ENCODE results near the gene HIP1.
"Not testable (repeated sequence)": the region's sequence is repeated elsewhere in the genome, so short reads cannot be mapped to it uniquely, and the experiment has no call there.

Gene HIP1

DNA sequence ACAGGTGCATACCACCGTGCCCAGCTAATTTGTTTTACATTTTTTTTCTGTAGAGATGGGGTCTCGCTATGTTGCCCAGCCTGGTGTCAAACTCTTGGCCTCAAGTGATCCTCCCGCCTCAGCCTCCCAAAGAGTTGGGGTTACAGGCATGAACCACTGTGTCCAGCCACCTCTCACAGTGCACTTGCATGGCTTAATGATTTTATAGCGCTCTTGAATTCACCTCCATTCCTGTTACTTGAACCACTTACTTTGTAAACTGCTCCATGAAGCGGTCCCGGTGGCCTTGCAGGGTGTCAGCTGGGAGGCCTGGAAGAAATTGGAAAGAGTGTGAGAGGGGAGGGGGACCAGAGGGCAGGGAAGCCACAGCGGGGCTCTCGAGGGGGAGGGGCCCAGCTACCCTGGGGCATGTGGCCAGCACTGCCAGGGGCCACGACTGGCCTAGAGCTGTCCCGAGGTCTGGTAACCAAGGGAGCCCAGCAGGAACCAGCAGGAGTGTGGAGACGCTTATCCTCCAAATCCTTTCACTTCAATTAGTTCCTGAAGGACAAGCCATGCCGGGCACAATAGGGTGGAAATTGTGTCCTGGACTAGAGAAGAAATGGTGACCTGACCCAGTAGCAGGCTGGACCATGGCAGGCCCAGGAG lies 170.7 kb downstream of the HIP1 start:
- DNase-seq = no peak

DNA sequence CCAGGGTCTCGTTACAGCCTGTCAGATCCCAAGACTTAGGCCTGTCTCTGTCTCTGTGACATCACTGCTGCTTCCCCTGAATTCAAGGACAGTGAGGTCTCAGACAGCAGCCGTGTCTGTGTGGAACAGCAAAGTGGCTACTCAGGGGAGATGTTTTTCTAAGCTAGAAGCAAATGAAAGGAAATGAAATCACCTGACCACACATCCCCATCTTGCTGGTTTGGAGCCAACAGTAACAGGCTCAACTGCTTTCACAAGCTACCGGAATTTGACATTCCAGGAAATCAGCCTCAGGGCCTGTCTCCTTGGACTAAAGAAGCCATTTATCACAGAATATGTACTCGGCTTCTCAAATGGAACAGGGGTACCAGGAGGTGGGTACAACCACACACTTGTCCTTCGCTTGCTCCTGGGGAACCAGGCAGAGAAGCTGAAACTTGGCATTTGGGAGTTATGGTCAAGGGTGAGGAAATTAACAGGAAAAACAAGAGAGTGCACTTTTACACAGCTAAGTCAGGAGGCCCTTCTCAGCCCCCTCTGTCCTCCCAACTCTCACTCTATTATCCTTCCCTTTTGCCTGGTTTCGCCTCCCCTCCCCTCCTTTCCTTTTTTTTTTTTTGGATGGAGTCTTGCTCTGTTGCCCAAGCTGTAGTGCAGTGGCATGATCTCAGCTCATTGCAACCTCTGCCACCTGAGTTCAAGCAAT lies 173.5 kb downstream of the HIP1 start:
- DNase-seq = no peak

DNA sequence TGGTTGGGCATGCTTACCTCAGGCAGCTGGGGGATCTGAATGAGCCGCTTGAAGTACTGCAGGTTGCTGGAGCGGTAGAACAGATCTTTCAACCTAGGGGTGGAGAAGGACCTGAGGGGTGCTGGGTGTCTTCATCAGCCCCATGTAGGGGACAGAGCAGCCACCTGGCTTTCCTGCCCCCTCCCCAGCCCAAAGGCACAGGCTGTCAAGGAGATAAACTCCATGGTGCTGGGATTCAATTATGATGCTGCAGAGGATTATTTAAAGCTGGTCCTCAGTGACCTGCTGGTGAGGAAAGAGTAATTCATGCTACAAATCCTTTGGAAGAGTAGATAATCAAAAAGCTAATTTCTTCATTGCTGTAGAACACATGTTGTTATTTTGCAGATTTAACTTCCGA lies 175.6 kb downstream of the HIP1 start:
- DNase-seq = no peak

GRCh38 chr7:75559976-75560365 lies 178.8 kb downstream of the HIP1 start:
- DNase-seq = no peak

GRCh38 chr7:75559355-75559975 lies 179.3 kb downstream of the HIP1 start:
- DNase-seq = no peak

GRCh38 chr7:75556835-75557234 lies 181.9 kb downstream of the HIP1 start:
- not testable (repeated sequence) for DNase-seq

GRCh38 chr7:75555736-75556135 lies 183.0 kb downstream of the HIP1 start:
- no peak for DNase-seq

DNA sequence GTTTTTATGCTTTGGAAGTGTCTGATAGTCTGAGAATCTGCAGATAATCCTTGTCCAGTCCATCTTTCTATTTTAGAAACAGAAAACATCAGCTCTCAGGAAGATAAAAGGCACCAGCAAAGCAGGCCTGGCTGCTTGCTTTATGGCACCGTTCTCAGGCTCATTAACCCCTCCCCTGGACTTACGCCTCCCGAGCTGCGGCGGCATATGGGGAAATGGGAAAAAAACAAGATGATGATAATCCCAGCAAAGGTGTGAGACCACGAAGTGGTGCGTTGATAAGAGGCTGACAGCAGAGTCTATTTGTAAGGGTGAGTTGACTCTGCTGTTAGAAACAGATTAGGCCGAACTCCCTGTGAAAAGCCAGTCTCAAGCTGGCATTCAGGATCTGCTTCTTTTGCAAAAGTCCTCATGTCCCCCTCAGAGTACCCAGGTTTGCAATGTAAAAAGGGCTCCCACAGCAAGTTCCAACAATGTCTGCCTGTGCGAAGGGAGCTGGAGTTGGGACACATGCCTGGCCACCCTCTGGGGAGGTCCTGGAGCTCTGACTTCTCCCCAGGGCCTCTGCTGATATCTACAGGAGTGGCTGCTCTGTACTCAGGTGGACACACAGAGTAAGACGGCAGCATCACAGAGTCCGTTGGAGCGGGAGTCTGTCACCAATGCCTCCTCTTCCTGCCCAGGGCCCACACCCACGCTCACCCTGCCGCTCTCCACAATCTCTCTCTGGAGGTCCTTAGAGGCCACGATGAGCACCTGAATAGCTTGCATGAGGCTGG lies 192.3 kb downstream of the HIP1 start:
- no peak for DNase-seq

DNA sequence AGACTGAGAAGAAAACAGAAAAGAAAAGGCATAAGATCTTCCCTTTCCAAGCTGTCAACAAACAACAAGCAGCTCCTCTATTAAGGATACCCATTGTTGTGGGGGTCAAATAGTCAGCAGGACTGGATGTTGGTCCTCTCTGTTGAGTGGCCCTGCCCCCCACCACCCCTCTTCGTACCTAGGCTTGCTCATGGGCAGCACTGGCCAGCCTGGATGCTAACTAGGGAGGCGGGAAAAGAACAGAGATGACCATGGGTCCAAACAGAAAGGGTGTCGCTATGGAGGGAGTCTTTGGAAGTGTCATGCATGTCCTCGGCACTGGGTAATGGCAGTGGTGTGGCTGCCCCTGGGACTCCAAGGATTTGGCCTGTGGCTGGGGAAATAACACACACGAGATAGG lies 201.0 kb downstream of the HIP1 start:
- no peak for DNase-seq

DNA sequence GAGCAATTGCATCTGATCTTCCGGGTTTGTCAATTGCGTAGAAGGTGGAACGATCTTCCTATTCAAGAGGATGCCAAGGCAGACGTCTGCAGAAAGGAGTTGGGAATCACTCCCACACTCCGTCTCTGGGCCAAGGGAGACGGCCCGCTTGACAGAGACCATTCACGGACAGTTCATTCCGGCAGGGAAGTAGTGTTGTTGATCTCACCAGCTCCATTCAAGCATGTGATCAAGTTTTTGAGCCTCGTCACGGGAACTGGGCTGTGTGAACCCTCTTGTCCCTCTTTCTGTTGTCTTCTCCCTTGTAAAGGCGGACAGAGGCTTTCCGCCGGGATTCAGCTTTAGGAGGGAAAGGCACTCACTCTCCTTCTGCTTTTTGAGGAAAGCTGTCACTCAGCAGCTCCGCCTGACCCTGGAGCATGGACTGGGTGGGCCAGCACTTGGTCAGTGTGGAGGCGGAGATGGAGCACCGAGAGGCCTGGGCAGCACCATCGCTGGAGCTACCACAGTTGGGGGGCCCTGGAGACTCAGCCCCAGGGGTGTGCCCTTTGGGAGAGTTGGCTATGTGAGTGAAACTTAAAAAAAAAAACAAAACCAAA lies 201.7 kb downstream of the HIP1 start:
- DNase-seq = no peak

GRCh38 chr7:75536491-75536890 lies 202.2 kb downstream of the HIP1 start:
- no peak for DNase-seq

DNA sequence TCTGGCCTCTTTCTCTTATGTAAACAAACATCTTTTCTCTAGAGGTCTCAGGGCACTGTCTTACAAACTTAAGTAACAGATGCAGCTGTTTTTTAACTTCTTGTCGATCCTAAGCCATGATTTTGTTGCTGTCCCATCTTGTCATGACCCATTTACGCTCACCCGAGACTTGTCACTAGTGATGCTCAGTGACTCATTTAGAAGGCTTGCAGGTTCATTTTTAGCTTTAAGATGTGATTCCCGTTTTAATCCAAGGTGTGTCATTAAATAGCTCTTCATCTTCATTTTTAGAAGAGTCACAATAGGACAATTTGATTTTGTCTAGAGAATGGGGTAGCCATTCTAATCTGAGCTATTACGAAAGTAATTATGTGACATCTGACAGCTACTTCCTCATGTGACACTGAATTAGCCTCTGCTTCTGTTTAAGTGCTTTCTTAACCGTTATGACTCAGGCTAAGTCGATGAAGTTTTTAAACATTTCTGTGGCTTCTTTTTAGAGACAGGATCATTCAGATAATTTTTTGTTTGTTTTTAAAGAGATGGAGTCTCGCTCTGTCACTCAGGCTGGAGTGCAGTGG lies 203.9 kb downstream of the HIP1 start:
- DNase-seq = no peak

- no peak for DNase-seq
Measured at GRCh38 chr7:75533926-75534325, 204.8 kb downstream of the HIP1 start.

DNA sequence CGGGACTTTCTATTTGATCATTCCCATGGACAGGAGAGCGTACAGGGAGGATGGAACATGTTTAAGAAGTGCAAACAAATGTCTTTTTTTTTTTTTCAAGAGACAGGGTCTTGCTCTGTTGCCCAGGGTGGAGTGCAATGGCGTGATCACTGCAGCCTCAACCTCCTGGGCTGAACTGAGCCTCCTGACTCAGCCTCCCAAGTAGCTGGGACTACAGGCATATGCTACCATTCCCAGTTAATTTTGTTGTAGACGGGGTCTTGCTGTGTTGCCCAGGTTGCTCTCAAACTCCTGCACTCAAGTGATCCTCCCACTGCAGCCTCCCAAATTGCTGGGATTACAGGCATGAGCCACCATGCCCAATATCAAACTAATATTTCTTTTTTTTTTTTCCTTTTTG lies 206.1 kb downstream of the HIP1 start:
- DNase-seq = no peak

- no peak for DNase-seq
Measured at GRCh38 chr7:75531359-75531821, 207.4 kb downstream of the HIP1 start.

GRCh38 chr7:75527224-75527722 lies 211.5 kb downstream of the HIP1 start:
- DNase-seq = not testable (repeated sequence)

- DNase-seq = not testable (repeated sequence)
Measured at GRCh38 chr7:75521727-75522126, 217.0 kb downstream of the HIP1 start.

- DNase-seq = not testable (repeated sequence)
Measured at GRCh38 chr7:75518842-75519241, 219.9 kb downstream of the HIP1 start.

- DNase-seq = not testable (repeated sequence)
Measured at GRCh38 chr7:75509033-75509432, 229.7 kb downstream of the HIP1 start.

- not testable (repeated sequence) for DNase-seq
Measured at GRCh38 chr7:75492020-75492419, 246.7 kb downstream of the HIP1 start, which contains the start of gene SPDYE5. SPDYE5 (plus strand) TSS chr7:75492320; CDS start chr7:75494048, 1,728 bp downstream.

DNA sequence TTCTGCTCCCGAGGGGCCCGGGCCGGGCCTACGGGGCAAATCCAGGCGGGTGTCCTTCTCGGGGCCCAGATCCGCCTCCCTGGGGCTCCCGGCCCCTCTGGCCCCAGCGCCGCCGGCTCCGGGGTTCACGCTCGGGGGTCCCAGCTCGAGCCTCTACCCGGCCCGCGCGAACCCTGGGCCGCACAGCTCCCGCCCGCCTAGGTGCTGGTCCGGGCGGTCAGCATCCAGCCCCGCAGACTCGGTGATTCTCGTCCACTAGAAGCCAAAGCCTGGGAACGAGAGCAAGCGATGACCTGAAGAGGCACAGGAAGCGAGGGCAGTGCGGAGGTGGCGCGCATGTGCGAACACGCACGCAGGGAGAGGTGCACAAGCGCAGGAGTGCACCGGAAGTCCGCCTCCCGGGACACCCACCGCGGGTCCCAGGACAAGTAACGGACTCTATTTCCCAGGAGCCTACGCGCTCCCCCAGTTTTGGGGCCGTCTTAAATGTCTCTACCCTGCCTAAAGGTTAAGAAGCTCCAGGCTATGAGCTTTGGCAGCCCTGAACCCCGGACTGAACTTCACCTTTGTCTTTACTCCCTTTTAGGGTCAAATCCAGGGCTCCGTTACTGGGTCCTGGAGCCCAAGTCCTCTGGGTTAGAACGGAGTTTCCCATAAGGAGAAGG lies 252.6 kb downstream of the HIP1 start, which contains the start of gene POM121C:
Gene POM121C, minus strand, starts transcription at position 321 of the 665 bp plus-strand sequence. CDS start 44,803 bp downstream, outside the sequence.
- peak; percentile 90 for DNase-seq

Data from CD4-positive, alpha-beta T cell treated with Interleukin-21 for 1 hour (primary cell).